Peyer's patch (tissue), 4 donors: Measurements from ENCODE around the gene GSTP1.

Source experiments
- CTCF ChIP-seq, 6 experiments: fragments of 450-650 bp in 4 of 6; fragments of 200-600 bp in 2 of 6; sonication (generic) in 1 of 6; IDR thresholded peaks; one replicate each; pipeline ENCODE4 v1.5.1; 2017 to 2019; ENCODE audit warnings: antibody characterized with exemption in 6 of 6, mild to moderate bottlenecking in 3 of 6, moderate library complexity in 1 of 6
- POLR2A ChIP-seq, 2 donors: fragments of 450-650 bp; IDR thresholded peaks; one replicate each; pipeline ENCODE4 v1.5.1; 2017; ENCODE audit warnings: antibody characterized with exemption in 2 of 2, mild to moderate bottlenecking in 2 of 2, moderate library complexity in 2 of 2

GRCh38 chr11:67593565-67593905 is 9.9 kb downstream of the GSTP1 start:
- TF ChIP-seq CTCF (IDR thresholded peaks at IDR 0.05) (no peak), POLR2A (IDR thresholded peaks at IDR 0.05) (no peak)
